A549 (cell line): ENCODE measurements around the gene RNF213.

Experiments
- CTCF ChIP-seq: fragments of >200 bp; sonication (Bioruptor Twin); formaldehyde crosslinking; IDR thresholded peaks from 3 replicates; pipeline ENCODE4 v1.5.1; 2016
- HOXA7 ChIP-seq: fragments of 250-450 bp; sonication (Bioruptor Pico); IDR thresholded peaks from 2 replicates; pipeline ENCODE4 v1.5.0; 2020; ENCODE audit warnings: mild to moderate bottlenecking, moderate library complexity

- TF ChIP-seq HOXA7 (no peak), CTCF (no peak)
Observed at GRCh38 chr17:80224683-80225082, 36.0 kb upstream of the RNF213 start.
